OCI-LY7 (cell line): ENCODE data around the gene MYOC. TPM values are rescaled to one million over a fixed set of nuclear protein-coding genes. Genes with fewer than 3 reads are reported as not detected.

Experiments
- BruUV-seq: library from RNA; stranded (reverse); fragments of 400-500 nt; replicated peaks from 2 replicates; lab custom pipeline; 2021; lab: Mats Ljungman, UMichigan
- CTCF ChIA-PET: fragments of 300-600 bp; sonication (Branson Sonifier 250); formaldehyde crosslinking; loops from one replicate; lab custom pipeline; 2022; ENCODE audit warnings: antibody characterized with exemption; ENCODE audit not compliant: unreplicated experiment; lab: Charles Lee
- POLR2A ChIA-PET: fragments of 300-600 bp; sonication (Branson Sonifier 250); formaldehyde crosslinking; loops from one replicate; lab custom pipeline; 2022; ENCODE audit warnings: antibody characterized with exemption; lab: Charles Lee
- DNase-seq: peaks from one replicate; pipeline ENCODE4 v3.0.0-alpha.2; 2015; ENCODE audit warnings: low spot score
- H2AFZ ChIP-seq: fragments of 200-600 bp; sonication (generic), shearing (Covaris generic); 2 replicates; pipeline ENCODE4 v1.6.1; 2014; ENCODE audit warnings: mild to moderate bottlenecking, antibody characterized with exemption, low read length, moderate library complexity
- H3K27ac ChIP-seq: fragments of 200-600 bp; sonication (generic); 2 replicates; pipeline ENCODE4 v1.5.1; 2014; ENCODE audit warnings: mixed run types, low read depth, mild to moderate bottlenecking, moderate library complexity, low read length, inconsistent platforms; ENCODE audit not compliant: poor library complexity, severe bottlenecking
- H3K36me3 ChIP-seq: fragments of 200-600 bp; sonication (generic); 2 replicates; pipeline ENCODE4 v1.6.1; 2014; ENCODE audit warnings: mild to moderate bottlenecking, antibody characterized with exemption, low read length, moderate library complexity, mixed read lengths; ENCODE audit not compliant: insufficient read depth
- H3K4me1 ChIP-seq: fragments of 200-600 bp; sonication (generic); 2 replicates; pipeline ENCODE4 v1.5.1; 2014; ENCODE audit warnings: mild to moderate bottlenecking, low read length; ENCODE audit not compliant: insufficient read depth, poor library complexity, severe bottlenecking
- H3K4me2 ChIP-seq: fragments of 200-600 bp; sonication (generic); 2 replicates; pipeline ENCODE4 v1.6.1; 2014; ENCODE audit warnings: mild to moderate bottlenecking, low read length
- H3K4me3 ChIP-seq: fragments of 200-600 bp; sonication (generic); 2 replicates; pipeline ENCODE4 v1.5.1; 2014; ENCODE audit warnings: mild to moderate bottlenecking, low read depth, low read length; ENCODE audit not compliant: poor library complexity, severe bottlenecking
- H3K79me2 ChIP-seq: fragments of 200-600 bp; sonication (generic); 2 replicates; pipeline ENCODE4 v1.6.1; 2016; ENCODE audit warnings: low read depth, mild to moderate bottlenecking, low read length, moderate library complexity, mixed read lengths; ENCODE audit not compliant: insufficient read depth
- H3K9me2 ChIP-seq: fragments of 200-600 bp; sonication (generic); 2 replicates; pipeline ENCODE4 v1.6.1; 2016; ENCODE audit warnings: mild to moderate bottlenecking, low read length, mixed read lengths; ENCODE audit not compliant: insufficient read depth
- H3K9me3 ChIP-seq: fragments of 200-600 bp; sonication (generic); 2 replicates; pipeline ENCODE4 v1.6.1; 2014; ENCODE audit warnings: mild to moderate bottlenecking, mixed run types, low read length, mixed read lengths
- H4K20me1 ChIP-seq: fragments of 200-600 bp; sonication (generic); 2 replicates; pipeline ENCODE4 v1.6.1; 2014; ENCODE audit warnings: mild to moderate bottlenecking, antibody characterized with exemption, low read length, moderate library complexity, mixed read lengths; ENCODE audit not compliant: insufficient read depth
- CTCF ChIP-seq: fragments of 200-600 bp; sonication (generic); conservative IDR thresholded peaks from 2 replicates; pipeline ENCODE4 v1.5.1; 2014; ENCODE audit warnings: mild to moderate bottlenecking, antibody characterized with exemption, low read length, moderate library complexity, mixed read lengths
- EZH2phosphoT487 ChIP-seq: fragments of 200-600 bp; sonication (generic); IDR thresholded peaks from 2 replicates; pipeline ENCODE4 v1.6.1; 2018; ENCODE audit warnings: low read depth, borderline replicate concordance, mild to moderate bottlenecking, mixed run types, antibody characterized with exemption, low read length, moderate library complexity, mixed read lengths
- intact Hi-C: fragments of 100-400 bp; cut with micrococcal nuclease; formaldehyde crosslinking; loops from one replicate; pipeline ENCODE4 v1.10.0; 2022; ENCODE audit not compliant: unreplicated experiment
- total RNA-seq, 2 experiments: library from RNA; depleted of rRNA in 1 of 2; stranded (reverse); fragments of >200 nt in 1 of 2; shearing (Covaris generic) in 1 of 2; gene quantifications; 2 replicates each; pipeline ENCODE4 v1.2.3, GENCODE V29; 2014 to 2022

The MYOC gene
- total RNA-seq, 2 experiments from 2014 or later, result not detected

GRCh38 chr1:171627020-171627419, 25.5 kb downstream of the MYOC start:
- no peaks in the 10 kb centered on the region for H3K36me3 ChIP-seq
- no peak overlapping the region for H3K27ac ChIP-seq
- no peaks in the 10 kb centered on the region for H3K9me2 ChIP-seq
- H2AFZ ChIP-seq, result no peak overlapping the region
- no peak overlapping the region for H3K4me2 ChIP-seq
- DNase-seq, result no peak
- TF ChIP-seq CTCF (no peak), EZH2phosphoT487 (no peak)
- intact Hi-C loops, result no loop called here
- H3K4me3 ChIP-seq, result no peak overlapping the region
- CTCF ChIA-PET, result no interaction called here
- POLR2A ChIA-PET, result no interaction called here
- no TSS peak for BruUV-seq
- H3K9me3 ChIP-seq, result no peaks in the 10 kb centered on the region
- H4K20me1 ChIP-seq, result no peaks in the 10 kb centered on the region
- no peaks in the 10 kb centered on the region for H3K4me1 ChIP-seq
- H3K79me2 ChIP-seq, result no peaks in the 10 kb centered on the region

GRCh38 chr1:171625225-171625624, 27.3 kb downstream of the MYOC start:
- no peaks in the 10 kb centered on the region for H3K79me2 ChIP-seq
- H2AFZ ChIP-seq, result no peak overlapping the region
- no peak overlapping the region for H3K4me3 ChIP-seq
- no peaks in the 10 kb centered on the region for H4K20me1 ChIP-seq
- no peak for DNase-seq
- no peak for TF ChIP-seq EZH2phosphoT487
- H3K27ac ChIP-seq, result no peak overlapping the region
- no peaks in the 10 kb centered on the region for H3K4me1 ChIP-seq
- no peaks in the 10 kb centered on the region for H3K36me3 ChIP-seq
- H3K9me2 ChIP-seq, result no peaks in the 10 kb centered on the region
- intact Hi-C loops, result no loop called here
- no peak overlapping the region for H3K4me2 ChIP-seq
- ChIA-PET CTCF (no interaction called here), POLR2A (interaction anchor here (0.6 kb wide), 1 partner anchor 775 kb away, joined by 3 read pairs; no protein-coding TSS in a partner anchor)
- H3K9me3 ChIP-seq, result no peaks in the 10 kb centered on the region
- BruUV-seq, result no TSS peak

- POLR2A ChIA-PET, result interaction anchor here (0.8 kb wide), 1 partner anchor 29 kb away, joined by 4 read pairs; no protein-coding TSS in a partner anchor
- Histone ChIP-seq H3K27ac (no peak overlapping the region), H4K20me1 (no peaks in the 10 kb centered on the region), H3K9me3 (no peaks in the 10 kb centered on the region), H3K36me3 (no peaks in the 10 kb centered on the region), H3K4me3 (no peak overlapping the region), H3K9me2 (no peaks in the 10 kb centered on the region), H3K4me2 (no peak overlapping the region), H3K4me1 (no peaks in the 10 kb centered on the region), H2AFZ (no peak overlapping the region), H3K79me2 (no peaks in the 10 kb centered on the region)
- TF ChIP-seq EZH2phosphoT487 (no peak), CTCF (no peak)
- CTCF ChIA-PET, result no interaction called here
- no TSS peak for BruUV-seq
- no peak for DNase-seq
- intact Hi-C loops, result no loop called here
These were observed 28.7 kb downstream of the MYOC start for GRCh38 chr1:171623651-171624331.
